Activated naive CD4-positive, alpha-beta T cell treated with anti-CD3 and anti-CD28 coated beads, Interleukin-2, amount 50 U/mL, for 24 hours (primary cell): ENCODE data around the gene CCDC169.
"Not testable (repeated sequence)": the region's sequence is repeated elsewhere in the genome, so short reads cannot be mapped to it uniquely, and the experiment has no call there.

Experiments
- H3K27ac Mint-ChIP-seq: one replicate; pipeline ENCODE4 v1.8.0; 2021; ENCODE audit warnings: mild to moderate bottlenecking, mixed read lengths
- H3K27me3 Mint-ChIP-seq: one replicate; pipeline ENCODE4 v1.8.0; 2021; ENCODE audit warnings: mixed read lengths
- H3K36me3 Mint-ChIP-seq: one replicate; pipeline ENCODE4 v1.8.0; 2021; ENCODE audit warnings: mixed read lengths
- H3K4me1 Mint-ChIP-seq: one replicate; pipeline ENCODE4 v1.8.0; 2021; ENCODE audit warnings: mixed read lengths
- H3K4me3 Mint-ChIP-seq: one replicate; pipeline ENCODE4 v1.8.0; 2021; ENCODE audit warnings: mild to moderate bottlenecking, mixed read lengths
- H3K9me3 Mint-ChIP-seq: one replicate; pipeline ENCODE4 v1.8.0; 2021; ENCODE audit warnings: mixed read lengths

Gene CCDC169

DNA sequence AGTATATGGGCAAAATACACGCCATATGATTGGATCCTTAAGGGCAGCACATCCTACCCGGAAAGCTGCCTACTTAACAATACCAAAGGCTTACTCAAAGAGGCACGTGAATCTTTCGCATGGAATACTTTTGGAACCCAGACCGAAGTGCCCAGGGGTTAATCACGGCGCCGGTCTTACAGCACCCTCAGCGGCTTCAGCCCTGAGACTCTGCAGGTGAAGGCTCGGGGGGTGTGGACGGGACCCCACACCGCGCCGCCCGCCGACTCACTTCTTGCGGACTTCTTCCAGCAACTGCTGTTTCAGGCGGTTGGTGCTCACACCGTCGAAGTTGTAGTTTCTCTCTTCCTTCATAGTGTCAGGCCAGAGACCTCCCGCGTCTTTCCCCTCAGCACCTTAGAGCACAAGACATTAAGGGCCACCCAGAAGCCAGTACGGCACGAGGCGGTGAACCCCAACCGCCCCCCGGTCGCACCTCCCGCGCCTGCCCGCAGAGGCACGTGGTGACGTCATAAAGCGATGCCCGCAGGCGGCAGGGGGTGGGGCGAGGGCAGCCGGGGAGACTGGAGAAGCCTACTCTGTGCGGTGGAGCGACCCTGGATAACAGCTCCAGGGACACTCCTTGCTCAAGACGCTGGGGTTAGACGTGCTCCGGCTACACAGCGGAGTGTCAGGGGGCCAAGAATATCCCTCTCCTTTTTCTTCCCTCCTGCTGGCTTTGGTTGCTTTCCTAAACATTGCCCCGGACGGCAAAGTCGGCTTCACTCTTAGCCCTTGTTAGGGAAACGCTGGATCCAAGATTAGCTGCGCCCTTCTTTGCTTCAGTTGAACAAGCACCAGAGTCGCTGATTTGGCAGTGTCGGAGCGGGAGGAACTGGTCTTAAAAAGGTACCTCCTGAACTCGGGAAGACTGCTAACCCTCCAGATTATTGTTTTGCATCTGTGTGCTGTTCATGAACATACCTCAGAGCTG, at the start of gene CCDC169:
Gene CCDC169 (minus strand): TSS at position 449 of the 973 bp plus-strand sequence. CDS start 95 bp downstream, at position 354.
- no peak within 1 kb of the TSS for H3K27ac Mint-ChIP-seq
- peaks cover 27% of the 10 kb centered on the region for H3K27me3 Mint-ChIP-seq

DNA sequence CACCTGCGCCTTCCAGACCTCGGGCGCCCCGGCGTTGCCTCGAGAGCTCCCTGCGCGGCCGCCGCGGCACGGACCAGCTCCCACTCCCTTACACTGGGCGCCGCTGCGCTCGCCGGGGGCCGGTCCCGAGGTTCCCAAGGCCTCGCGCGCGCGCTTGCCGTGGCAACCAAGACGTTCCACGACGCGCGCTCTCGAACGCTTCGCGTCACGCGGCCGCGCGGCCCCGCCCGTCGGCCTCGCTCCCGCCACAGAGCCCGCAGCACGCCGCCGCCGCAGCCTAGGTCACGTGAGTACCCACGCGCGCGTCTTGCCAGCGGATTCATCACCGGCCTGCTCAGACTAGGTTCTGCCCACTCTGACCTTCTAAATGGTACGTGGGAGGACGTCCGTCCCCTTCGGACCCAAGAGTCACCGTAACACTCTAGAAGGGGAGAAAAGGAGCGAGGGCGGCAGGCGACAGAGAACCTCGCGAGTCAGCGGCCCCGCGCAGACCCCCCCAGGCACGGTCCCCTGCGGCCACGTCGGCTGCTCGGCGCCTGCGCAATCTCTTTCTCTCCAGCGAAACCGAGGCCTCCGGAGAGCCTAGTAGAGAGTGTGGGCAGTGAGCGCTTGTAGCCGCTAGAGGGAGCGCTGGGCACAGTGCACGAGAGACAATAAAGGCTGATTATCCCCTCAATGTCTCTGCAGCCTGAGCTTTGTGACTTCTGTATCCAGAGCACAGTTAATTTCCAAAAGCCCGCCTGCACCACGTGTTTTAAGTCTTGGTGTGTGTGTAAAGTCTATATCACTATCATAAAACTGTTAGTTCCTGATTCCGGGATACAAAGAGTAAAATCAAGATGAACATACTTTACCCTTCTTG, 48.8 kb upstream of the CCDC169 start, which contains the start of gene SPART:
Gene SPART (minus strand): TSS at position 173 of the 862 bp plus-strand sequence. CDS start 10,564 bp downstream, outside the sequence.
- peaks cover 1% of the 10 kb centered on the region for H3K27me3 Mint-ChIP-seq
- no peaks in the 10 kb centered on the region for H3K9me3 Mint-ChIP-seq
- H3K4me1 Mint-ChIP-seq = peaks cover 39% of the 10 kb centered on the region
- H3K27ac Mint-ChIP-seq = peak within 1 kb of the TSS; percentile 98
- peak within 1 kb of the TSS; percentile 95 for H3K4me3 Mint-ChIP-seq
- H3K36me3 Mint-ChIP-seq = no peaks in the 10 kb centered on the region

More for the DNA sequence above, at the start of gene CCDC169:
- H3K9me3 Mint-ChIP-seq = no peaks in the 10 kb centered on the region
- no peaks in the 10 kb centered on the region for H3K36me3 Mint-ChIP-seq
- peak within 1 kb of the TSS; percentile 87 for H3K4me3 Mint-ChIP-seq
- H3K4me1 Mint-ChIP-seq = peaks cover 15% of the 10 kb centered on the region

DNA sequence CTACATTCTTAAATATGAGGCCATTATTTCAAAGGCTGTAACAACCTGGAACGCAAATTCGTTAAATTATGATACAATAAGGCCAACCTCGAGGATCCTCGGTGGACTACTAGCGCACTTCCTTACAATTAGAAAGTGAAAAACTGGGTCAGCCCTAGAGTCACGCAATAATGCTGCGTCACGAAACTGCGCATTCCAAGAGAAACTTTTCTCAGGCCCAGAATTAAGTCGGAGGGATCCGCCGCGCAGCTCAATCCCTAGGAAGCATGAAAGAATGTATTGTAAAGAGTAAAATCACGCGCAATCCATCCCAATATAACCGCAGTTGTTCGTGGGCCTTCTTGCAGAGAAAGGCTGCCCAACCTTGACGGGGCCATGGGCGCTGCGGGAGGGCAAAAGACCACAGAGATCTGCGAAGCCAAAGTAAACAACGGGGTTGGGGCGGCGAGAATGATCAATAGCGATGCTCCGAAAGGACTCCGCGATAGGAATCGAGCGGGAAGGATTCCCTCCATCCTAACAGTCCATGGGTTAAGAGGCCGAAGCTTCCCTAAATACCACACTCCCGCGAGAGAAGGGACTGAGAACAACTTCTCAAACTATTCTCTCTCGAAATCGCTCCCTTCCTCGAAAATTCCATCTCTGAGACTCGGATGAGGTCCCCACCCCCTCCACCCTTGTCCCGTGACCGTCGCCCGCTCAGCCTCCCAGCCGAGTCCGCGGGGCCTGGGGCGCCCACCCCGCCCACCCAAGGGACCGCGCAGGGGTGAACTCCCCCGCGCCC, 48.0 kb upstream of the CCDC169 start:
- Mint-ChIP-seq H3K27me3 (no peaks in the 10 kb centered on the region), H3K27ac (peak overlapping the region; percentile 93), H3K9me3 (no peaks in the 10 kb centered on the region), H3K4me1 (peaks cover 46% of the 10 kb centered on the region), H3K4me3 (peak overlapping the region; percentile 95), H3K36me3 (no peaks in the 10 kb centered on the region)

DNA sequence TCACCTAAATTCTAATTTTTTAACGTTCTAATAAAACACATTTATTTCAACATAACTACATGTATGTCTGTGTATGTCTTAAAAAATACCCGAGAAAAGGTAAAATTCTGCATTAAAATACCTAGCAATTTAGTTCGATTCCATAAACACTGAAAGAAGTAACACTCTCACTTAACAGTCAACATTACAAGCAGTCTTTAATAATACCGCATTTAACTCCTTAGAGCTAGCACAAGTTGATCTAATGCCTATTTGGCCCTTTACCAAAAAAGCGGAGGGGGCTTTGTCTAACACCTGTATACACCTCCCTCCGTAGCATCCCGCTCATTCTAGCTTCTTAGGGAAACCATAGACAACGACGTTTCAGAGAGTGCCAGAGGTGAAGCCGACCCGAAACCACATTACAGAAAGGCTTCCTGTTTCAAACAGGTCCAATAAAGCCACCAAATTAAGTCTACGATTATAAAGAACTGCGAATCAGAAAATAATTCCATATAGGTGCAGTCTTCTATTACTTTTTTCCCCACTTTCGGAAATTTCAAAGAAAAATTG, 47.3 kb upstream of the CCDC169 start:
- H3K36me3 Mint-ChIP-seq = no peaks in the 10 kb centered on the region
- H3K27me3 Mint-ChIP-seq = no peaks in the 10 kb centered on the region
- H3K4me1 Mint-ChIP-seq = peaks cover 48% of the 10 kb centered on the region
- H3K9me3 Mint-ChIP-seq = no peaks in the 10 kb centered on the region
- peak overlapping the region; percentile 95 for H3K4me3 Mint-ChIP-seq
- H3K27ac Mint-ChIP-seq = peak overlapping the region; percentile 93

DNA sequence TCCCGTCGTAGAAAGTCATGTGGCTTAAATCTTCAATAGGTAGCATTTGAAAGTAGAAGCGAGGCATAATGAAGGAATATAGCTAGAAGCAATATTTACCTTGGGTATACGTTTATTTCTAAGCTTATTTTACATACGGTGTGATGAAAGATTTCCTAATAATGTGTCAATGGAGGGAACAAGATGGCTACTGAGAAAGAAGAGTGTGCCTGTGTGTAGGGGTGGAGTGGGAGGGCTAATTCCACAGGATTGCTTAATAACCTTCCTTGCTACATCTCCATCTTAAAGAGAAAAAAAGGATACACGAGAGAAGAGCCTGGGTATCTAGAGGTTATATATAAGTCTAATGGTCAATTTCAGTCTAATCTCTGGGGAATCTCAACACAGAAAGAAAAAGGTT, 46.6 kb upstream of the CCDC169 start:
- peak overlapping the region; percentile 25 for H3K27ac Mint-ChIP-seq
- no peaks in the 10 kb centered on the region for H3K9me3 Mint-ChIP-seq
- H3K4me1 Mint-ChIP-seq = peaks cover 53% of the 10 kb centered on the region
- H3K36me3 Mint-ChIP-seq = no peaks in the 10 kb centered on the region
- no peaks in the 10 kb centered on the region for H3K27me3 Mint-ChIP-seq
- H3K4me3 Mint-ChIP-seq = peak overlapping the region; percentile 95

DNA sequence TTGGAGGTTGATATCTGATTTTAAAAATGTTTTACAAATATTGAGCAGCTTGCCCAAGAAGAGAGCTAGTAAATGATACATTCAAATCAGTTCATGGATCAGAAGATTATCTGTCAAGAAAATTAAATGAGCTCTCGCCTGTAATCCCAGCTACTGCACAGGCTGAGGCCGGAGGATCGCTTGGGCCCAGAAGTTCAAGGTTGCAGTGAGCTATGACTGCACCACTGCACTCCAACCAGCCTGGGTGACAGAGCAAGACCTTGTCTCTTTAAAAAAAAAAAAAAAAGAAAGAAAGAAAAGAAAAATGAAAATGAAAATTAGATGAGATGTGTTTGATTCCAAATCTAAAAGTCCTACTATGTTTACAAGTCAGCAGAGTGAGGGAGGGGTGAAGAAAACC, 46.2 kb upstream of the CCDC169 start:
- Mint-ChIP-seq H3K27me3 (no peaks in the 10 kb centered on the region), H3K27ac (peak overlapping the region; percentile 30), H3K9me3 (no peaks in the 10 kb centered on the region), H3K4me1 (peaks cover 57% of the 10 kb centered on the region), H3K4me3 (peak overlapping the region; percentile 95), H3K36me3 (no peaks in the 10 kb centered on the region)

DNA sequence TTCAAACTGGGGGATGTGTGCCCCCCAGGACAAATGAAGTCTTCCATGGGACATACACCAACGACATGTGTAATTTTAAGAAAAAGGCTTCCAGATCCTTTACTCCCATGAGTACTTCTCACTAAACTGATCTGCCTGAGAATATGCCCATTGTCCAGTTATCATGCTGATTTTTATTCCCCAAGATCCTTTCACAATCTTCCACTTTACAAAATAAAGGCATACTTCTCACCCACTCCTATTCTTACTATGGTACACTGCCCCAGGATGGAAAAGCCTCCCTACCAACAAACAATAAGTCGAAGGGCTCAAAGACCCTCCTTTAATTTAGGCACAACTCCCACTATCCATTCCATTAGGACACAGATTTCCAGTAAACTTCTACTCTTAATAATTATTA, 45.1 kb upstream of the CCDC169 start:
- Mint-ChIP-seq H3K27ac (peak overlapping the region; percentile 68), H3K27me3 (no peaks in the 10 kb centered on the region), H3K9me3 (no peaks in the 10 kb centered on the region), H3K36me3 (peaks cover 3% of the 10 kb centered on the region), H3K4me1 (peaks cover 67% of the 10 kb centered on the region), H3K4me3 (no peak overlapping the region)

DNA sequence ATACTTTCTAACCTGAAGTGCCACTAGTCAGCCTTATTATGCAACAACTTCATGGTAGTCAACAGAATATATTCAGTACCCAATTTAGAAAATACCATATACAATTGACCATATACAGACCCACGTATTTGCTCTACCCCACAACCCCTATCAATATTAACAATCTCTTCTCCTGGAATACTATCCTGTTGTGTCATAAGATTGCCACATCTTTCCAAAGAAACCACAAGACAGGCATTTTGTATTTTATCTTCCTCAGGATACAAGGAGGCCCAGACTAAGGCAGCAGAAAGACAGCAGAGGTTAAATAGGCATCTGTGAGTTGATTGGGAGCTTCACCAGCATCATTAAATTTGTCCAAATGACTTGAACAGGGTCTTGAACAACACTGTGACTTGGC, 44.1 kb upstream of the CCDC169 start:
- peak overlapping the region; percentile 1 for H3K27ac Mint-ChIP-seq
- H3K4me1 Mint-ChIP-seq = peaks cover 73% of the 10 kb centered on the region
- no peaks in the 10 kb centered on the region for H3K27me3 Mint-ChIP-seq
- H3K36me3 Mint-ChIP-seq = peaks cover 5% of the 10 kb centered on the region
- no peak overlapping the region for H3K4me3 Mint-ChIP-seq
- H3K9me3 Mint-ChIP-seq = no peaks in the 10 kb centered on the region

DNA sequence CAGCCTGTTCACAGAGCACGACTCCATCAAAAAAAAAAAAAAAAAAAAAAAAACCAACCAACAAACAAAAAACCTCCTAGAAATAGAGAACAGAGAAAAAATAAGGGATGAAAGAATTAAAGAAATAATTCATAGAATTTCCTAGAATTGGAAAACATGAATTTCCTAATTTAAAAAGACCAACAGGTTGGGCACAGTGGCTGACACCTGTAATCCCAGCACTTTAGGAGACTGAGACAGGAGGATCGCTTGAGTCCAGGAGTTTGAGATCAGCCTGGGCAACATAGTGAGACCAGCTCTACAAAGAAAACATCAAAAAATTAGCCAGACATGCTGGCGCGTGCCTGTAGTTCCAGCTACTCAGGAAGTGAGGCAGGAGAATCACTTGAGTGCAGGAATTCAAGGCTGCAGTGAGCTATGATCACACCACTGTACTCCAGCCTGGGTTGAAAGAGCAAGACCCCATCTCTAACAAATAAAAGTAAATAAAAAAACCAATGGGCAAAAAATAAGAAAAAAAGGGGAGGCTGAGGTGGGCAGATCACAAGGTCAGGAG, 42.1 kb upstream of the CCDC169 start:
- peaks cover 86% of the 10 kb centered on the region for H3K4me1 Mint-ChIP-seq
- no peaks in the 10 kb centered on the region for H3K9me3 Mint-ChIP-seq
- H3K36me3 Mint-ChIP-seq = peaks cover 8% of the 10 kb centered on the region
- H3K4me3 Mint-ChIP-seq = no peak overlapping the region
- H3K27me3 Mint-ChIP-seq = no peaks in the 10 kb centered on the region
- H3K27ac Mint-ChIP-seq = no peak overlapping the region

DNA sequence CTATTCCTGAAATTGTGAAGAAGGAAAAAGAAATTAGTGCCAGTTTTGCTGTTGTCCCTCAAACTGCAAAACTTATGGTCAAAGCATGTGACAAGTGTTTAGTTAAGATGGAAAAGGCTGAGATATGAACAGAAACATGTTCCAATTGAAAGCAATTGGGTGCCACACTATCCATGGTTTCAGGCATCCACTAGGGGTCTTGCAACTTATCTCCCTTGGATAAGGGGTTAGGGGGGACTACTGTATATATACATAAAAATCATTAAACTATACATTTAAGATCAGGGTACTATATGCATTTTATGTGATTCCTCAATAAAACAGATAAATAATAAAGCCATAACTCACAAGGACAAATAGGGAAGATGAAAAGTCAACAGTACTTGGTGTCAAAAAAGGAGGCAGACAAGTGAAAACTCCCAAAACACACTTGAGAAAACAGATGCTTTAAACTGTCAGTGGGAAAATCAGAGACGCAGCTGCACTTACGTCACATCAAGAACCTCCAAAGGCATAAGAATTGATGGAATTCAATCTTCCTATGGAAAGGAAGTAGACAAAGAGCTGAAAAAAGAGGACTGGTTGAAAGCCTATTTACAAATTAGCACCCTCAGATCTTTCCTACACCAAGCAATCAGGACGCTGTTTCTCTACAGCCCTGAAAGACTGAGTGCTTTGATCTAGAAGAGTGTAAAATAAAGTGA, 40.5 kb upstream of the CCDC169 start:
- H3K9me3 Mint-ChIP-seq = no peaks in the 10 kb centered on the region
- no peak overlapping the region for H3K27ac Mint-ChIP-seq
- H3K27me3 Mint-ChIP-seq = no peaks in the 10 kb centered on the region
- peaks cover 13% of the 10 kb centered on the region for H3K36me3 Mint-ChIP-seq
- H3K4me1 Mint-ChIP-seq = peaks cover 85% of the 10 kb centered on the region
- H3K4me3 Mint-ChIP-seq = no peak overlapping the region

DNA sequence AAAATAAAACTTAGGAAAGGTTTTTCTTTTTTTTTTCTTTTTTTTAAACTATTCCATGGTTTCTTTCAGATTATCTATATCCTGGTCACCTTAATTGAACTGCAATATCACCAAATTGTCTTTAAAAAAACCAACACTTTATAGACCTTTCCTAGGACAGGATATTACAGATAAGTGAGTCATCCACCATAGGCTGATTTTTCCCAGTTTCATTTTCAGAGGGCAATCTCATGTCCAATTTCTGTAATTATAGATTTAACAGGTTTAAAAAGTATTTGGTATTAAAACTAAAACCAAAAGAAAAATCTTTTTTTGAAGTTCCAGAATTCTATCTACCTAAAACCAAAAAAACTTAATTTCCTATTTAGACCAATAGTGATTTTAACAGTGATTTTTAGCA, 35.4 kb upstream of the CCDC169 start:
- peaks cover 12% of the 10 kb centered on the region for H3K36me3 Mint-ChIP-seq
- H3K27me3 Mint-ChIP-seq = no peaks in the 10 kb centered on the region
- no peak overlapping the region for H3K4me3 Mint-ChIP-seq
- peaks cover 47% of the 10 kb centered on the region for H3K4me1 Mint-ChIP-seq
- H3K9me3 Mint-ChIP-seq = no peaks in the 10 kb centered on the region
- no peak overlapping the region for H3K27ac Mint-ChIP-seq

DNA sequence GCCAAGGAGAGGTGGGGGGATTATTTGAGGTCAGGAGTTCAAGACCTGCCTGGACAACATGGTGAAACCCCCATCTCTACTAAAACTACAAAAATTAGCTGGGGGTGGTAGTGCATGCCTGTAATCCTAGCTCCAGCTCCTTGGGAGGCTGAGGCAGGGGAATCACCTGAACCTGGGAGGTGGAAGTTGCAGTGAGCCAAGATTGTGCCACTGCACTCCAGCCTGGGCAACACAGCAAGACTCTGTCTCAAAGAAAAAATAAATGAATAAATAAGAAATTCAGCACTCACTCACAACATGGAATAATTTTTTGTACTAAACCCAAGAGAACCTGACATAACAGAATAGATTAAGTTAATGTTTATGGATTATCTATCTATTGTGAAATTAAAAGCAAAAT, 34.6 kb upstream of the CCDC169 start:
- H3K27me3 Mint-ChIP-seq, H3K9me3 Mint-ChIP-seq, H3K27ac Mint-ChIP-seq, H3K4me3 Mint-ChIP-seq: not testable (repeated sequence)
- H3K4me1 Mint-ChIP-seq = peaks cover 39% of the 10 kb centered on the region
- H3K36me3 Mint-ChIP-seq = peaks cover 16% of the 10 kb centered on the region

DNA sequence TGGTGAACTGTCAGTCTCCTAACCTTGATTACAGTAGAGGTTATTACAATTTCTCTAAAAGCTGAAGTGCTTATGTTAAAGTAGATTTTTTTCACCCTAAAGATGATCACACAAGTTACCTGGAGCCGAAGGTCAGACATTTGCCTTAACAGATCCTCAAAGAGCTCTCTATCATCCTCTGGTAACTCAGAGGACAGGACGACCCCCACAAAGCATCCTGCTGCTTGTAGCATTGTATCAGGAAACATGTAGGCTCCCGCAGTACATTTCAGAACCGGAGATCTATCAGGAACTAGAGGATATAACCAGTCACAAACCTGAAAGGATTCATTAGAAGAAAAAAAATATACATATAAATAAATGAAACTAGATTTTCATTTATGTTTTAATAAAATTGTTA, 33.7 kb upstream of the CCDC169 start:
- H3K36me3 Mint-ChIP-seq = peaks cover 18% of the 10 kb centered on the region
- no peaks in the 10 kb centered on the region for H3K27me3 Mint-ChIP-seq
- H3K4me3 Mint-ChIP-seq = no peak overlapping the region
- no peak overlapping the region for H3K27ac Mint-ChIP-seq
- peaks cover 30% of the 10 kb centered on the region for H3K4me1 Mint-ChIP-seq
- H3K9me3 Mint-ChIP-seq = no peaks in the 10 kb centered on the region

DNA sequence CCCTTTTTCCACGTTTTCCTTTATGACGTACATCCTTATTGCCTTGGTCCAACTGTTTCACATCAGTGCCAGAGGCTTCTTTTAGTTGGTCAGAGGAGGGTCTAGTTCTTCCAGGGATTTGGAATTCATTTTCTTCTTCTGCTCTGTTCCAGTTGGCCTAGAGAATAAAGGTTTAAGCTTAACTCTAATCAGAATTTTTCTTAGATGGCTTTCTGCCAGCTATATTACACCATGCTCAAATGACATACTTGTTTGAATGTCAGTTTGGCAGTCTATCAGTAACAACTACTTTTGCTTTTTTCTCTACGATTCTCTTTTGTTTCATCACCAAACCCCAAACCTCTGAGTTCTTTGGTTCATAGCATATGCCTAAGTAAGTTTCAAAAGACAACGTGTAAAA, 31.7 kb upstream of the CCDC169 start:
- Mint-ChIP-seq H3K4me3 (no peak overlapping the region), H3K4me1 (peaks cover 15% of the 10 kb centered on the region), H3K36me3 (peaks cover 21% of the 10 kb centered on the region), H3K27me3 (no peaks in the 10 kb centered on the region), H3K27ac (no peak overlapping the region), H3K9me3 (no peaks in the 10 kb centered on the region)
